Ishikawa (cell line): ENCODE results near the gene PDGFC.

ENCODE experiments used
- EGR1 ChIP-seq: IDR thresholded peaks from 2 replicates; pipeline ENCODE4 v1.6.1; 2012
- EP300 ChIP-seq: IDR thresholded peaks from 2 replicates; pipeline ENCODE4 v1.6.1; 2012; ENCODE audit warnings: borderline replicate concordance
- TF ChIP-seq, protein P1 (sequence below): IDR thresholded peaks from 2 replicates; pipeline ENCODE4 v1.6.1; 2012

DNA sequence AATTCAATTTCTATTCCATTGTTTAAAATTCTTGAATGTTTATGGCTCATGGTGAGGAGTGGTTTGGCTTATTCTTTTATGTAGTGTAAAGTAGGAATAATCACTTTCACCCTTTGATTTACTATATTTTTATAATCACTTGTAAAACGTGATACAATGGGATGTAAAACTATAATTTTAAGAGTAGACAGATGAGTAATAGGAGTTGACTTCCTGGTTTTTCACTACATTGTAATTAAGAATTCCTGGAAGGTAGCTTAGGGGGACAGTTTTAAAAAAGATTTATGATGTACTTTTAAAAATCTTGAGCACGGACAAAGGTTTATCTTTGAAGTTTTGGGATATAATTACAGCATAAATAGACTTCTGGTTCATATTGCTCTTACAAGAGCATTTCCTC, 65.3 kb downstream of the PDGFC start:
- TF ChIP-seq, protein P1, sequence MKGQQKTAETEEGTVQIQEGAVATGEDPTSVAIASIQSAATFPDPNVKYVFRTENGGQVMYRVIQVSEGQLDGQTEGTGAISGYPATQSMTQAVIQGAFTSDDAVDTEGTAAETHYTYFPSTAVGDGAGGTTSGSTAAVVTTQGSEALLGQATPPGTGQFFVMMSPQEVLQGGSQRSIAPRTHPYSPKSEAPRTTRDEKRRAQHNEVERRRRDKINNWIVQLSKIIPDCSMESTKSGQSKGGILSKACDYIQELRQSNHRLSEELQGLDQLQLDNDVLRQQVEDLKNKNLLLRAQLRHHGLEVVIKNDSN: no peak
- TF ChIP-seq EP300 (peak; percentile 91), EGR1 (no peak)
